Testis (tissue), 3 donors: ENCODE measurements around the gene LRRTM3. TPM values are rescaled to one million over a fixed set of nuclear protein-coding genes. Genes with fewer than 3 reads are reported as not detected.

Experiments
- DNase-seq: peaks from one replicate; pipeline ENCODE4 v3.0.0-alpha.2; 2019
- H3K27ac ChIP-seq, 2 donors: fragments of 200-600 bp; sonication (generic); one replicate each; pipeline ENCODE4 v1.5.1; 2019
- H3K27me3 ChIP-seq: fragments of 200-600 bp; sonication (generic); one replicate; pipeline ENCODE4 v1.5.1; 2019
- H3K36me3 ChIP-seq: fragments of 200-600 bp; sonication (generic); one replicate; pipeline ENCODE4 v1.5.1; 2017; ENCODE audit warnings: low read depth; ENCODE audit errors: missing control alignments
- H3K4me1 ChIP-seq: fragments of 200-600 bp; sonication (generic); one replicate; pipeline ENCODE4 v1.5.1; 2019
- H3K4me3 ChIP-seq, 2 donors: fragments of 200-600 bp; sonication (generic); one replicate each; pipeline ENCODE4 v1.5.1; 2017 to 2019
- H3K9me3 ChIP-seq: fragments of 200-600 bp; sonication (generic); one replicate; pipeline ENCODE4 v1.5.1; 2017
- CTCF ChIP-seq, 3 experiments: fragments of 450-650 bp in 2 of 3; fragments of 200-600 bp in 1 of 3; sonication (generic) in 1 of 3; IDR thresholded peaks; one replicate each; pipeline ENCODE4 v1.5.1; 2016 to 2019; ENCODE audit warnings: antibody characterized with exemption in 3 of 3, mild to moderate bottlenecking in 2 of 3, moderate library complexity in 1 of 3
- POLR2A ChIP-seq: fragments of 450-650 bp; IDR thresholded peaks from one replicate; pipeline ENCODE4 v1.6.1; 2017; ENCODE audit warnings: antibody characterized with exemption, mild to moderate bottlenecking, moderate library complexity
- WGBS, 2 donors: methylation state at CpG; one replicate each; pipeline ENCODE4 v1.1.5; 2018; 5-methylcytosine and 5-hydroxymethylcytosine counted together
- intact Hi-C: fragments of 100-400 bp; cut with DNase I; formaldehyde crosslinking; loops from one replicate; pipeline ENCODE4 v1.15.1; 2023; ENCODE audit warnings: low total_unique reads
- polyA plus RNA-seq: library from polyadenylated mRNA; stranded (reverse); fragments of 350-450 nt; fragmentation: Illumina TruSeq; extraction: RNeasy Lipid Tissue Mini Kit (QIAGEN cat#74804); gene quantifications from one replicate; pipeline ENCODE4 v1.2.3, GENCODE V29; 2014; ENCODE audit warnings: low read depth, low replicate concordance; ENCODE audit not compliant: insufficient read depth
- total RNA-seq, 2 donors: library from RNA; depleted of rRNA; stranded (reverse); fragments of >200 nt; gene quantifications; one replicate each; pipeline ENCODE4 v1.2.3, GENCODE V29; 2016

LRRTM3 gene
- total and polyA plus RNA-seq, 3 donors from 2014 or later: 0.94 to 14.0 (median 10.5) TPM

DNA sequence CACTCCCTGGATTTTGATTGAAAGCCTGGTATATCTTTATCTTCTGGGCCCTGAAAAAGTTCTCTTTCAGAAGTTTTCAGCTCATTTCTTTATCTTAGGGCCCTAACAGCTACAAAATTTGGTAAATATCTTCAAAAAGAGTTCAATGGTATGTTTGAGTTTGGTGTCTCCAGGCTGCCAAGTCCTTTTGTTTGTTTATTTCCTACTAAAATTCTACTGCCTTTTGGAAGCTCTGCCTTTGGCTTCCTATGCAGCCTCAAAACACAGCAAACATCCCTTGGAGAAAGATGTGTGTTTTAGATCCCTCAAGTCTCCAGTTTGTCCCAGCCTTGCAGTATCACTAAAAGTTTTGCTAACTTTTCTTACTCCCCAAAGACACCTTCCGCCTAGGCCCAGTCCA is 146.8 kb downstream of the LRRTM3 start:
- DNase-seq: no peak
- no peaks in the 10 kb centered on the region for H3K9me3 ChIP-seq
- peak overlapping the region; percentile 6 to 12 for H3K27ac ChIP-seq
- TF ChIP-seq POLR2A: no peak
- intact Hi-C loops: no loop called here
- WGBS, 2 donors: 63 to 69% methylated on average over 1 of the region's 1 CpG
- H3K4me1 ChIP-seq: peaks cover 6% of the 10 kb centered on the region
- no peaks in the 10 kb centered on the region for H3K27me3 ChIP-seq
- no peaks in the 10 kb centered on the region for H3K36me3 ChIP-seq
- H3K4me3 ChIP-seq: no peak overlapping the region

DNA sequence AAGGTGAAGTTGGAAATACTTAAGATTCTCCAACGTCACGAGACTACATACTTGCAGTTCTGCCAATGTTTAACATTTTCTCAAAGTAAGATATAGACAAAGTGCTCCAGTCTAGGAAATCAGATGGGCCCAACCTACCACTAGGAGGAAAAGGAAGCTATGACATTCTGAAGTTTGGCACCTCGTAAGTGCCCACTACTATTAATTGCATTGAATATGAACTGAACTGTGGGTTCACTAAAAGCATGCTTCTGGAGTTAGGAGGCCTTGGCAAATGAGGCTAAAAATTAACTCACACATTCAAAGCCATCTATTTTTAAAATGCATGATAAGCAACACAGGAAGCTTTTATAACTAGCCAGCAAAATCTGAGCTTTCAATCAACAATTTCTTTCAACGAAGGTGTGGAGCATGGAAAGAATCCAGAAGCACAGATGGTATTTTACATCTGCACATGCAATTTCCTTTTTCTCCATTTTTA is 149.7 kb downstream of the LRRTM3 start:
- Histone ChIP-seq H3K4me1 (peaks cover 6% of the 10 kb centered on the region), H3K27ac (no peak overlapping the region), H3K36me3 (no peaks in the 10 kb centered on the region), H3K27me3 (no peaks in the 10 kb centered on the region), H3K4me3 (no peak overlapping the region), H3K9me3 (no peaks in the 10 kb centered on the region)
- intact Hi-C loops: no loop called here
- DNase-seq: no peak
- TF ChIP-seq CTCF (IDR thresholded peaks at IDR 0.05): no peak
- WGBS, 2 donors: 54 to 61% methylated on average over 4 of the region's 4 CpGs

GRCh38 chr10:67076144-67076543 is 150.3 kb downstream of the LRRTM3 start:
- TF ChIP-seq POLR2A (no peak), CTCF (IDR thresholded peaks at IDR 0.05) (no peak)
- Histone ChIP-seq H3K27ac (no peak overlapping the region), H3K36me3 (no peaks in the 10 kb centered on the region), H3K4me1 (peaks cover 6% of the 10 kb centered on the region), H3K4me3 (no peak overlapping the region), H3K9me3 (no peaks in the 10 kb centered on the region), H3K27me3 (no peaks in the 10 kb centered on the region)
- intact Hi-C loops: no loop called here
- DNase-seq: no peak

GRCh38 chr10:67077376-67077775 is 151.5 kb downstream of the LRRTM3 start:
- Histone ChIP-seq H3K4me3 (no peak overlapping the region), H3K36me3 (no peaks in the 10 kb centered on the region), H3K4me1 (peaks cover 6% of the 10 kb centered on the region), H3K27me3 (no peaks in the 10 kb centered on the region), H3K27ac (no peak overlapping the region), H3K9me3 (no peaks in the 10 kb centered on the region)
- no peak for DNase-seq
- WGBS, 2 donors: 100% methylated on average over 1 of the region's 1 CpG
- no peak for TF ChIP-seq CTCF (IDR thresholded peaks at IDR 0.05)
- TF ChIP-seq POLR2A: no peak
- intact Hi-C loops: no loop called here

- Histone ChIP-seq H3K36me3 (no peaks in the 10 kb centered on the region), H3K4me1 (peaks cover 6% of the 10 kb centered on the region), H3K9me3 (no peaks in the 10 kb centered on the region), H3K27me3 (no peaks in the 10 kb centered on the region), H3K4me3 (no peak overlapping the region), H3K27ac (no peak overlapping the region)
- peak; percentile 41 for DNase-seq
- 56 to 57% methylated on average over 4 of the region's 4 CpGs for WGBS, 2 donors
- intact Hi-C loops: no loop called here
- TF ChIP-seq CTCF (IDR thresholded peaks at IDR 0.05): no peak
- no peak for TF ChIP-seq POLR2A
These were observed 153.3 kb downstream of the LRRTM3 start for GRCh38 chr10:67079126-67079525.
